HepG2 (cell line): ENCODE data around the gene RPL41. TPM values are rescaled to one million over a fixed set of nuclear protein-coding genes. Genes with fewer than 3 reads are reported as not detected.

Experiments used
- HMGXB3 ChIP-seq: sonication (generic); formaldehyde crosslinking; IDR thresholded peaks from 2 replicates; pipeline ENCODE4 v1.4.0; 2020; ENCODE audit warnings: missing genetic modification reagents, borderline replicate concordance
- IKZF1 ChIP-seq: fragments of 450-650 bp; IDR thresholded peaks from 2 replicates; pipeline ENCODE4 v1.7.1; 2016
- MXD4 ChIP-seq: IDR thresholded peaks from 2 replicates; pipeline ENCODE4 v1.6.1; 2016; ENCODE audit warnings: mild to moderate bottlenecking, missing biosample characterization, missing genetic modification reagents
- POGK ChIP-seq: sonication (generic); formaldehyde crosslinking; conservative IDR thresholded peaks from 2 replicates; pipeline ENCODE4 v1.8.0; 2022; ENCODE audit warnings: mild to moderate bottlenecking, moderate library complexity, missing genetic modification reagents
- POGZ ChIP-seq: sonication (generic); formaldehyde crosslinking; IDR thresholded peaks from 2 replicates; pipeline ENCODE4 v1.4.0; 2020; ENCODE audit warnings: mild to moderate bottlenecking, missing genetic modification reagents
- SMC3 ChIP-seq: IDR thresholded peaks from 2 replicates; pipeline ENCODE4 v1.6.1; 2011; ENCODE audit warnings: low read length, improper control_type of control experiment
- TARDBP ChIP-seq: sonication (generic); formaldehyde crosslinking; IDR thresholded peaks from 2 replicates; pipeline ENCODE4 v1.8.0; 2022; ENCODE audit warnings: mild to moderate bottlenecking, missing genetic modification reagents
- THAP9 ChIP-seq: sonication (generic); formaldehyde crosslinking; IDR thresholded peaks from 2 replicates; pipeline ENCODE4; 2020; ENCODE audit warnings: missing genetic modification reagents, mild to moderate bottlenecking, borderline replicate concordance
- U2AF2 ChIP-seq: fragments of 200-400 bp; formaldehyde crosslinking; IDR thresholded peaks from 2 replicates; pipeline ENCODE4 v1.6.1; 2017; ENCODE audit warnings: low read depth, mild to moderate bottlenecking, low read length
- ZHX2 ChIP-seq, 2 experiments: sonication (generic) in 1 of 2; formaldehyde crosslinking in 1 of 2; IDR thresholded peaks; 2 replicates each; pipeline versions ENCODE4 v1.6.1 to v1.9.0; 2014 to 2022; ENCODE audit warnings: antibody characterized with exemption in 1 of 2, borderline replicate concordance in 1 of 2, inconsistent platforms in 1 of 2, low read depth in 1 of 2, missing genetic modification reagents in 1 of 2
- ZIK1 ChIP-seq: sonication (generic); formaldehyde crosslinking; IDR thresholded peaks from 2 replicates; pipeline ENCODE4 v1.5.0; 2020; ENCODE audit warnings: mild to moderate bottlenecking, low read depth, missing genetic modification reagents, borderline replicate concordance
- ZNF569 ChIP-seq: sonication (generic); formaldehyde crosslinking; IDR thresholded peaks from 2 replicates; pipeline ENCODE4 v1.5.0; 2020; ENCODE audit warnings: mild to moderate bottlenecking, missing genetic modification reagents, moderate library complexity, borderline replicate concordance
- polyA plus RNA-seq, 8 experiments: library from polyadenylated mRNA; depleted of rRNA in 3 of 8; stranded (reverse) in 7 of 8; unstranded in 1 of 8; fragments of >200 nt; fragmentation: Illumina TruSeq in 4 of 8; extraction: Trizol in 4 of 8; gene quantifications; 2 replicates each; pipeline versions ENCODE4 v1.2.1 to v1.2.3, GENCODE V29; 2011 to 2016; ENCODE audit warnings: low read depth in 4 of 8, missing spikeins in 1 of 8, mixed read lengths in 1 of 8; ENCODE audit not compliant: insufficient read depth in 1 of 8
- total RNA-seq, 5 experiments: library from RNA; depleted of rRNA; stranded (reverse); fragments of >200 nt; fragmentation: Illumina TruSeq; extraction: Trizol; gene quantifications; 2 replicates each; pipeline ENCODE4 v1.2.3, GENCODE V29; 2016; ENCODE audit warnings: low read depth in 1 of 5

Gene RPL41
- total and polyA plus RNA-seq, 2 of the 13 experiments (the other 11 are each of a cell fraction or from before 2014, with no cell fraction given) = 4,012 to 7,670 TPM

GRCh38 chr12:56078931-56079722, 37.3 kb upstream of the RPL41 start (continued):
- no peak for TF ChIP-seq ZHX2 (IDR thresholded peaks at IDR 0.05; ENCODE audit: low read depth)
- no peak for TF ChIP-seq ZHX2 (CRISPR knock-in tag; IDR thresholded peaks at IDR 0.05; ENCODE audit: borderline replicate concordance)
- no peak for TF ChIP-seq HMGXB3 (CRISPR knock-in tag)
- no peak for TF ChIP-seq POGZ (CRISPR knock-in tag)
- TF ChIP-seq MXD4 (CRISPR knock-in tag) = no peak; the same call in 1 of the 2 replicates
- TF ChIP-seq ZIK1 (CRISPR knock-in tag) = no peak
- no peak for TF ChIP-seq ZNF569 (CRISPR knock-in tag)
- no peak for TF ChIP-seq U2AF2
- no peak; the same call in 1 of the 2 replicates for TF ChIP-seq POGK (CRISPR knock-in tag)
- no peak; the same call in 1 of the 2 replicates for TF ChIP-seq TARDBP (CRISPR knock-in tag)
- peak; percentile 51; the same call in 1 of the 2 replicates for TF ChIP-seq SMC3
- TF ChIP-seq IKZF1 = no peak
- TF ChIP-seq THAP9 = peak; percentile 61; the same call in 1 of the 2 replicates
